Measurements from ENCODE around the gene ZBTB40. TPM values are rescaled to one million over a fixed set of nuclear protein-coding genes. Genes with fewer than 3 reads are reported as not detected.

ZBTB40 gene
- total RNA-seq, 2 experiments from 2014 or later: 14.0 to 14.3 TPM

- POLR2A ChIA-PET: no interaction called here
Measured at GRCh38 chr1:22465015-22465565, 13.4 kb downstream of the ZBTB40 start.

DNA sequence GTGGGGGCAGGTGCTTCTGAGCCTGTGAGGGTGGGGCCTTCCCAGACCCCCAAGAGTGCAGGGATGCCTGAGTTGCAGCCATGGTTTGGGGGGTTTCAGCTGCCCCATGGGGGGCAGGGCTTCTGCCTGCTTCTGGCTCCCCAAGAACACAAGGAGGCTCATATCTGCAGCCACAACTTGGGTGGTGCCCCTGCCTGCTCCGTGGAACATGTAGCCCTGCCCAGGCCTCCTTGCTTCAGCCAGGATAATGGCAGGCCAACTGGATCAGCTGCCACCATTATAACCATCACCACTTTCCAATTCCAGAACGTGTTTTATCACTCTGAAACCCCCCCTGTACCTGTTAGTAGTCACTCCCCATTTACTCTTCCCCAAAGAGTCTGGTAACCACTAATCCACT, 14.0 kb downstream of the ZBTB40 start:
- H3K27ac Mint-ChIP-seq: no peak overlapping the region
- POLR2A ChIA-PET: no interaction called here

More at GRCh38 chr1:22465015-22465565, 13.4 kb downstream of the ZBTB40 start:
- CTCF ChIA-PET: no interaction called here
- no peak overlapping the region for H3K4me3 Mint-ChIP-seq
- intact Hi-C loops (cut with micrococcal nuclease): no loop called here
- ATAC-seq: no peak
- TF ChIP-seq, protein P1, sequence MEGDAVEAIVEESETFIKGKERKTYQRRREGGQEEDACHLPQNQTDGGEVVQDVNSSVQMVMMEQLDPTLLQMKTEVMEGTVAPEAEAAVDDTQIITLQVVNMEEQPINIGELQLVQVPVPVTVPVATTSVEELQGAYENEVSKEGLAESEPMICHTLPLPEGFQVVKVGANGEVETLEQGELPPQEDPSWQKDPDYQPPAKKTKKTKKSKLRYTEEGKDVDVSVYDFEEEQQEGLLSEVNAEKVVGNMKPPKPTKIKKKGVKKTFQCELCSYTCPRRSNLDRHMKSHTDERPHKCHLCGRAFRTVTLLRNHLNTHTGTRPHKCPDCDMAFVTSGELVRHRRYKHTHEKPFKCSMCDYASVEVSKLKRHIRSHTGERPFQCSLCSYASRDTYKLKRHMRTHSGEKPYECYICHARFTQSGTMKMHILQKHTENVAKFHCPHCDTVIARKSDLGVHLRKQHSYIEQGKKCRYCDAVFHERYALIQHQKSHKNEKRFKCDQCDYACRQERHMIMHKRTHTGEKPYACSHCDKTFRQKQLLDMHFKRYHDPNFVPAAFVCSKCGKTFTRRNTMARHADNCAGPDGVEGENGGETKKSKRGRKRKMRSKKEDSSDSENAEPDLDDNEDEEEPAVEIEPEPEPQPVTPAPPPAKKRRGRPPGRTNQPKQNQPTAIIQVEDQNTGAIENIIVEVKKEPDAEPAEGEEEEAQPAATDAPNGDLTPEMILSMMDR (IDR thresholded peaks at IDR 0.05): no peak
- peaks cover 28% of the 10 kb centered on the region for H3K4me1 Mint-ChIP-seq (ENCODE audit: low read depth)
- DNase-seq: no peak
- peaks cover 5% of the 10 kb centered on the region for H3K9me3 Mint-ChIP-seq
- H3K27me3 Mint-ChIP-seq: no peaks in the 10 kb centered on the region
- H3K36me3 Mint-ChIP-seq (ENCODE audit: low read depth): peaks cover 7% of the 10 kb centered on the region
- no peak overlapping the region for H3K27ac Mint-ChIP-seq

GRCh38 chr1:22470227-22470626, 18.6 kb downstream of the ZBTB40 start:
- TF ChIP-seq, protein P1 (IDR thresholded peaks at IDR 0.05): no peak
- ATAC-seq (no peak), DNase-seq (no peak)
- no peaks in the 10 kb centered on the region for H3K9me3 Mint-ChIP-seq
- no peak overlapping the region for H3K27ac Mint-ChIP-seq
- POLR2A ChIA-PET: no interaction called here
- CTCF ChIA-PET: no interaction called here
- H3K36me3 Mint-ChIP-seq (ENCODE audit: low read depth): peaks cover 4% of the 10 kb centered on the region
- no peaks in the 10 kb centered on the region for H3K27me3 Mint-ChIP-seq
- peaks cover 25% of the 10 kb centered on the region for H3K4me1 Mint-ChIP-seq (ENCODE audit: low read depth)
- no peak overlapping the region for H3K4me3 Mint-ChIP-seq
- intact Hi-C loops (cut with micrococcal nuclease): no loop called here

More for the DNA sequence above, 14.0 kb downstream of the ZBTB40 start:
- intact Hi-C loops (cut with micrococcal nuclease): no loop called here
- Mint-ChIP-seq H3K9me3 (peaks cover 5% of the 10 kb centered on the region), H3K27me3 (no peaks in the 10 kb centered on the region), H3K4me1 (ENCODE audit: low read depth) (peaks cover 29% of the 10 kb centered on the region), H3K4me3 (no peak overlapping the region), H3K36me3 (ENCODE audit: low read depth) (peaks cover 7% of the 10 kb centered on the region)
- TF ChIP-seq, protein P1 (IDR thresholded peaks at IDR 0.05): no peak
- CTCF ChIA-PET: no interaction called here
- no peak for DNase-seq
- no peak for ATAC-seq

DNA sequence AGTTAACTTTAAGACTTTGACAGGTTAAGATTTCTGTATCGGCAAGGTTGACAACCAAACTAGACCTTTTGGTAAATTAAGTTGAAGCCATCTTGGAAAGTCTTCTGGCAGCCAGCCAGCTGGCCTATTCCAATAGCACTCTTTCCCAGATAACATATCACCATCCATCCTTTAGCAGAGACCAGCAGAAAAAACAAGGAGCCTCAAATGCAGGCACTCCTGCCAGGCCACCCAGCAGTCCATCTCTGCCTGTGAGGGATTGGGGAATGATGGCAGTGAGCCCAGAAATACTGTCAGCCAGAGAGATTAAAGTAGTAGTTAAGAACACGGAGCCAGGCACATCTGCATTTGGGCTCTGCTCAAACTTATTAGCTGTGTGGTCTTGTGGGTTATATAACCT, 19.4 kb downstream of the ZBTB40 start:
- ChIA-PET CTCF (interaction anchor here (1.6 kb wide), 1 partner anchor 171 kb away, joined by 3 read pairs; no protein-coding TSS in a partner anchor), POLR2A (no interaction called here)
- intact Hi-C loops (cut with micrococcal nuclease): no loop called here
- Mint-ChIP-seq H3K36me3 (ENCODE audit: low read depth) (peaks cover 4% of the 10 kb centered on the region), H3K4me1 (ENCODE audit: low read depth) (peaks cover 29% of the 10 kb centered on the region), H3K9me3 (no peaks in the 10 kb centered on the region), H3K27ac (no peak overlapping the region), H3K4me3 (no peak overlapping the region), H3K27me3 (no peaks in the 10 kb centered on the region)
- ATAC-seq (no peak), DNase-seq (no peak)
- TF ChIP-seq, protein P1 (IDR thresholded peaks at IDR 0.05): no peak

- H3K27me3 Mint-ChIP-seq: no peaks in the 10 kb centered on the region
- no peak overlapping the region for H3K27ac Mint-ChIP-seq
- intact Hi-C loops (cut with micrococcal nuclease): no loop called here
- peaks cover 29% of the 10 kb centered on the region for H3K4me1 Mint-ChIP-seq (ENCODE audit: low read depth)
- ChIA-PET CTCF (interaction anchor here (1.6 kb wide), 1 partner anchor 171 kb away, joined by 3 read pairs; no protein-coding TSS in a partner anchor), POLR2A (no interaction called here)
- H3K9me3 Mint-ChIP-seq: no peaks in the 10 kb centered on the region
- TF ChIP-seq, protein P1 (IDR thresholded peaks at IDR 0.05): no peak
- no peak for ATAC-seq
- DNase-seq: no peak
- peaks cover 4% of the 10 kb centered on the region for H3K36me3 Mint-ChIP-seq (ENCODE audit: low read depth)
- no peak overlapping the region for H3K4me3 Mint-ChIP-seq
Measured at GRCh38 chr1:22471610-22472009, 20.0 kb downstream of the ZBTB40 start.
